Inflammatory macrophage treated with lipopolysaccharide for 1 hour (primary cell): ENCODE results near the gene ITGB6.

Experiments
- DNase-seq, 2 donors: peaks; one replicate each; pipeline ENCODE4 v3.0.0-alpha.2; 2020 to 2022

The ITGB6 gene

GRCh38 chr2:160199683-160200389, at the start of gene ITGB6:
TSS of gene ITGB6 (minus strand) at chr2:160200272. CDS start at chr2:160200063, 209 bp downstream.
- DNase-seq: no peak

- DNase-seq: no peak
Observed at GRCh38 chr2:160247296-160248035, 47.4 kb upstream of the ITGB6 start.

DNA sequence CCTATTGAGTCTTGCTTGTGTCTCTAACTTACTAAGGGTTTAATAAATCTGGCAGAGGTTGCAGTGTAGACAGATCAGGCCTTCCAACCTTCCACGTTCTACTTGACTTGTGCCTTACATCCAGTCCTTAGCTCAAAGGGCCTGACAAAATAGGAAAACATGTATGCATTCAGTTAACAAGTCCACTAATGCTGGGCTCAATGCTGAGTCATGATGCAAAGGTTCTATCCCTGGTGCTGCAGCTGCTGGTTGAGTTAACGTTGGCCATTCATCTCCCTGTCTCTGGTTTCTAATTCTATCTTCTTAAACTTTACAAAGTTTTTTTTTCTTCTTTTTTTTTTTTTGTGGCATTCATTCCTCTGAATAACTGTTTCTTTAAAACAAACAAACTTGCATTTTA, 46.3 kb upstream of the ITGB6 start:
- DNase-seq: no peak

DNA sequence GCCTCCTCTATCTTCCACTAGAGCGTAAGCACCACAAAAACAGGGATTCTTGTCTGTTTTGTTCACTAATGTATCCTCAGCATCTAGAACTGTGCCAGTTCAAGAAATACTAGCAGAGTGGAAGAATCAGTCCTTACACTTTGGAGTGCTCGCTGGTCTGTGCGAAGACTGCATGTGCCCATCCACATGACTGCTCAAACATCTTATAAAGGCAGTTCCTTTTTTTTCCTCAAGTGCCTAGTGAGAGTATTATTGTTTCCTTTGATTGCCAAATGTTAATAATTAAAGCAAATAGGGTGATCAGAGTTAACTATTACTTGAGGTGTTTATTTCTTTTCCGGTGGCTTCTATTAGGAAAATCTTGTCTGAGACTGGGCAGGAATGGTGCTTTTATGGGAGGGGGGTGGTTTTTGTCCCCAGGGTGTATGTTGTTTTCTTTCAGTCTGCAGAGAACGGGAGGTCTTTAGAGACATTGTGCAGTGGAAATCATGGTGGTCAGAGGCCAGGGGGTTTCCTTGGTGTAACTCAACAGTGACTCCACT, 45.6 kb upstream of the ITGB6 start:
- no peak for DNase-seq

DNA sequence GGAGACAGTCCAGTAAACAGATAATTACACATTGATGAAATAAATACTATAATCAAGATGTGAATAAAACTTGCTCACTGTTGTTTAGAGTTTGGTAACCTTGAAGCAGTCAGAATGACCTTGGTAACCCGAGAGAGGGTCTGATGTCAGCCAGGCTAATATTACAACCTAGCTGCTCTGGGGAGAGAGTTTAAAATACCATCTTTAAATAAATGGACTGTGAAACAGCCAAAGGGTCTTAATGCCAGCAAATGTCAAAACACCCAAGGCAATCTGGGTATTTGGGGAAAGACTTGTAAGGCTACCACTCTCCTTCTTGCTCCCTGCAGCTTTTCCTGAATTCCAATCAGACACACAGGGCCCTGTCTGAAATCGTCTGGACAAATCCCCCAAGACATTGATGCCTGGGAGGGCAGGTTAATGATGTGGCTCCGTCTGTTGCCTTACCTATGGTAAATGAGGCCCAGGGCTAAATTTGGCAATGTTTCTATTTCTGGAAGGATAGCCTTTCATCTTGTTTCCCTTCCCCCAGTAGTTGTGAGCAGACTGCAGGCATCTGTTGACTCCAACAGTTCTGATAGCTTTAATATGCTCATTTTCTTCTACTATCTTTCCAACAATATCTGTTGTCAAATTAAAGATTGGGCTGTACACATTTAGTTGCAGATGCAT, 43.0 kb upstream of the ITGB6 start:
- no peak for DNase-seq

DNA sequence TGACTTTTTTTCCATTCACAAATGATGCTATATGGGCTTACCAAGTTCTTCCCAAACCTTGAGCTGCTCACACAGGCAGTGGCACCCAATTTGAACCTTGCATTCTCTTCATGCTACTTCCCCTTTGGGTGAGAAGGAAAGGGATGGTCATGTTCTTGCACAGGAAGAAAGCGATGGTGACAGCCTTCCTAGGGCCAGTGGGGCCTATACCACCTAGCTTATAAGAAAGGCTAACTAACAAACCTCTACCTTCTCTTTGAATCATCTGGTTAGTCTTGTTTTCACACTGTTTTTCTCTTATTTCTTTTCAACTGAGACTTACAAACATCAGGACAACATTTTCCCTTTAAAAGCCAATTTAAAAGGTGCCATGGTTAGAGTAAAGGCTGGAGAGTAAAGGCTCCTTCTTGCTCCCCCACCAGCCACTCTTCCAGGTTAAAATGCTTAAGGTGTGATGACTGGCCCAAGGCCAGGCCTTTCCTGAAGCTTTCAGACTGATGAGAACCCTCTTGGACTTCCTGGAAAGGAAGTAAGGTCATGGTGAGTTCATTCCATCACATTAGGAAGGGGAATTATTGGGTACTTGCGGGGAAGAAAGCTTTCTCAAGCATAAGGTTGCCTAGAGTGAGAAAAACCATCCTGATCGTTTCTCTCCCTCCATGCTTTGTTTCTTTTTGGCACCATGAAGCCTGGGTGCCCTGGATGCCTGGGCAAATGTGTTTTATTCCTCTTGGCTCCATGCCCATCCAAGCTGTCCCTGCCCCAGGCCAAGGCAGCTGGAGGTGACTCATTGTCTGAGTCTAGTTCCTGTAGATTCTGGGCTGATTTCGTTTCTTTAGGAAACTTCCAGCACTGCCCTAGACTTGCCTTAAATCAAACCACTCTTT, 41.4 kb upstream of the ITGB6 start:
- DNase-seq: peak; percentile 65 to 76

GRCh38 chr2:160239436-160239835, 39.4 kb upstream of the ITGB6 start:
- DNase-seq: no peak

DNA sequence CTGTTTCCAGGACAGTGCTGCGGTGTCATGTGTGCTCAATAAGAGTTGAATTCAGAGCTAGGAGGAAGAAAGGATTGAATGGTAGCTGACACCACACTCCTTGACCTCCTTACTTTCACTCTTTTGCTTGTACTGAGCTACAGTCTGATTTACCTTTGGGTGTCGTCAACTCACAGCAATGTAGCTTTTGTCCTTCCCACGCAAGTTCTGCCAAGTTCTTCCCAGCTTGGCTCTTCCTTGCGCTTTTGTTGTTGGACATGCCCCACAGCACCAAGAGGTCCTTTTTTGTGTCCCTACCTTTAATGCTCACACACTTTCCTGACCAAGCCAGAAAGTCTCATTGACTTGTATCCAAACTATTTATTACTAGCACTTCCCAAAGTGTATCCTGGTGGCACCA, 38.3 kb upstream of the ITGB6 start:
- no peak for DNase-seq

- DNase-seq: peak in 1 of 2 donors; percentile 24
Observed at GRCh38 chr2:160232905-160233475, 32.9 kb upstream of the ITGB6 start.

DNA sequence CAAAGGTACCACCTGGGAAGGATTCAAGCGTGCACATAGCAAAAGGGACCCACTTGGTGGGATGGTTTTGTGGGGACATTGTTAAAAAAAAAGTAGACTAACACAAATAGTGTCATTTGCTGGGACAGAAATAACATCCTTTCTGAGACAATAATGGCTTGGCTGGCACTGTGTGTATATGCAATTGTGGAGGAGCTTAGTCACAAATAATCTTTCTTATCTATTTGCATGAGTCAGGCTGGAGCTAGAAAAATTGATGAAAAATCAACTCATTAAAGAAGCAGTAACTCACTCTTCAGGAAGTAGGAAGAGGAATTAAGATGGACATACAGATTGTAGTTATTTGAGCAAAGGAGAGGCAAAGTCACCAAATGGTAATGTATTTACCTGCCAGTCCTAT, 29.5 kb upstream of the ITGB6 start:
- no peak for DNase-seq

- no peak for DNase-seq
Observed at GRCh38 chr2:160228141-160228917, 28.3 kb upstream of the ITGB6 start.

DNA sequence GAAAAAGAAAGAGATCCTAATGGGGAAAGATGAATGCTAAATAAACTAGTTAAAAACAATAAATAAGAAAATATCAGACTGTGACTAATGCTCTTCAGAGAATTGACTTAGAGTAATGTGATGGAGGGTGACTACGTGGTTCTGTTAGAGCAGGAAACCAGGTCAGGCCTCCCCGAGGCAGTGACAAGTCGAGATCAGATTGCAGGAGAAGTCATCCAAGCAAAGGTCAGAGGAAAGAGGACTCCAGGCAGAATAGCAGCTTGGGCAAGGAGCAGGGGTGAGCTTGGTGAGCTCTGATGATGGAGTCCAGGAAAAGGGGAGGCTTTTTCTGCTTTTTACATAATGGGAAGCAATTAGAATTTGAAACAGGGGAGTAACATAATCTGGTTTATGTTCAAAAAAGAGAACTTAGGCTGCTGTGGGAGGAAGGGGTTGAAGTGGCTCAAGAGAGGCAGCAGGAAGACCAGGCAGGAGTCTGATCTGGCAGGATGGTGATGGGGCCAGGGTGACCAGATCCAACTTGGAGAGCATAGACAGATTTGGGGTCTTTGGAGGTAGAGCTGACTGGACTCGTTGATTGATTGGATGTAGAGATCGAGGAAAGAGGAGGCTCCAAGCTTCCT, 27.3 kb upstream of the ITGB6 start:
- DNase-seq: no peak

GRCh38 chr2:160226367-160226766, 26.3 kb upstream of the ITGB6 start:
- no peak for DNase-seq

DNA sequence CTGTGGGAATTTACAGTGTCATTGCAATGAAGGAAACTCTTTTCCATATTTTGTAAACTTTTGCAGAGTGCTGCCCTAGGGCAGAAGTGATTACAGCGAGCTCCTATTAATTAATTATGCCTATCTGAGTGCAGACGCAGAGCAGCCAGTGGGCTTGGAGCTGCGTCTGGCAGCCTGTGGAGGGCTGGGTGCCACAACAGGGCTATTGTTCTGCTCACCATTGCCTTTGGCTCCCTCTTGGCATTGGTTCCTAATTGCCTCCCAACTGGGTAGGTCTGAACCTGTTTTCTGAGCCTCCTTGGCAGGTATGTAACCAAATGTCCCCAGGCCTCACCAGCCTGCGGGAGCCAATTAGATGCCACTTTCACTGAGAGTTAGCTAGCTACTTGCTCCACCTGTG, 25.6 kb upstream of the ITGB6 start:
- no peak for DNase-seq

DNA sequence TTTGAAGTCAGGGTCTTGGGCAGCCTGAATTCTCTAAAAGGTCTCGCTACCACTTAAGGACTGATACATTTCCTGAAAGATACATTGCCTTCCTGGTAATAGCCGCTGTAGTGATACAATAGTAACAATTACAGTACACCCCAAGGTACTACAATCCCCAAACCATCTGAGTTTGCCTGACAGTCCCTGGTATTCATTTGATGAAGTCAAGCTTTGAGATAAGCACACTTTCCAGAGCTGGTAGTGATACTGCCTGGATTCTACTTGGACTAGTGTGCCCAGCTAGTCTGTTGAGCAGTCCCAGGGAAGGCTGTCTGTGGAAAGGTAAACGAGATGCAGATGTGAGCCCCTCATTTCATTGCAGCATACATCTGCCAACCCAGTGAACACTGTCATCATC, 24.4 kb upstream of the ITGB6 start:
- no peak for DNase-seq

GRCh38 chr2:160224060-160224459, 24.0 kb upstream of the ITGB6 start:
- peak; percentile 35 to 84 for DNase-seq

DNA sequence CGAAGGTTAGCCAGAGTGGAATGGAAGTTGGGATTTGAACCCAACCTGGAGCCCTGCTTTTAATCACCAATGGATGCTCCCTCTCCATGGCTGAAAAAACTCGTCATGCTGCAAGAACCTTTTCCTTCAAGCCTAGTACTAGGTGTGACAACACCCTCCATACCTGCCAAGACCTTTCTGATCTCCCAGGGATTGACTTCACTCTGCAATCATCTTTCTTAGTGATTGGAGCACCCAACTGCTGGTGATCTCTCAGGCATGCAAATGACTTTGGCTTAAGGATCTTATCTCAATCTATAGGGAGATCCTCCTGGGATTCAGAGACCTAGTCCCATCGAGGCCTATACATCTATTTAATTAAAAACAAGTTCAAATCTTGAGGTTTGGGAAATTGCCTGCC, 23.5 kb upstream of the ITGB6 start:
- DNase-seq: no peak

DNA sequence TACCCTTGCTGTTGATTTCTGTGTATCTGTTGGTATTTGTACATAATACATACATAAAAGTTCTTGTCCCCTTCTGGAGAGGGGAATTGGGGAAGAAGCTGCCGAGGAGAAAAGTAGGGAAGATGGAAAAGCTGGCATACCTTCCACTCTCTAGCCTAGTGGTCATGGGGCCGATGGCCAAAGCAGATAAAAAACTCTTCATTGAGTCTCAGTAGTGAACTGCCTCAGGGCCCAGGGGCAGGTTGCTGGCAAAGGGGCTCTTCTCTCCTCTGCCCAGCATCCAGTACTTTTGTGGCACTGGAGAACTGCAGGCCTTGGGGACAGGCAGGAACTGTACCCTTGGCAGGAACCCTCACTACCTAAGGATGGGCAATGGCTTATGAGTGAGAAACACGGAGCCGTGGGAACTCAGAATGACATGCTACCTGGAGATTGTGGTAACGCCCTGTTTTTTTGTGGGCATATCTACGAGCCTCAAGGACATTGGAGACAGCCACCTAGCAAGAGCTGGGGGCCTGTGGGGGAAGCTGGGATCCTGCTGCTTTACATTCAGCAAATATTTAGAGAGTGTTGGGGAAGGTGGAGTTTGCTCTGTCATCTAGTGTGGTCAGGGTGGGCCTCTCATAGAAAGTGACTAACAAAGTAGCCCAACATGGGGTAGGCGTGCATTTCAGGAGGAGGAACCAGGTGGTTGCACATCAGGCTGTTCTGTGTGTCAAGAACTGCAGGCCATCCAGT, 22.6 kb upstream of the ITGB6 start:
- DNase-seq: no peak

GRCh38 chr2:160221391-160222276, 21.6 kb upstream of the ITGB6 start:
- no peak for DNase-seq
